HG03135 (cell line): ENCODE measurements around the gene HUWE1.
"Not testable (repeated sequence)": the region's sequence is repeated elsewhere in the genome, so short reads cannot be mapped to it uniquely, and the experiment has no call there.

Source experiments
- ATAC-seq: cut with Tn5 transposase; IDR thresholded peaks from one replicate; pipeline ENCODE4 v1.9.1; 2021; ENCODE audit warnings: mild to moderate bottlenecking, moderate library complexity; ENCODE audit not compliant: unreplicated experiment

The HUWE1 gene

GRCh38 chrX:53686151-53686885, at the start of gene HUWE1:
Gene HUWE1, minus strand, starts transcription at chrX:53686719. Its CDS starts 32,612 bp downstream, at chrX:53654107.
- peak; percentile 44 for ATAC-seq

GRCh38 chrX:53732797-53733196, 46.3 kb upstream of the HUWE1 start:
- ATAC-seq = no peak

- ATAC-seq = no peak
These were observed 43.2 kb upstream of the HUWE1 start for GRCh38 chrX:53729751-53730150.

- no peak for ATAC-seq
These were observed 42.0 kb upstream of the HUWE1 start for GRCh38 chrX:53728506-53728905.

- no peak for ATAC-seq
These were observed 38.4 kb upstream of the HUWE1 start for GRCh38 chrX:53724872-53725271.

GRCh38 chrX:53723381-53723780, 36.9 kb upstream of the HUWE1 start:
- no peak for ATAC-seq

- not testable (repeated sequence) for ATAC-seq
These were observed 35.1 kb upstream of the HUWE1 start for GRCh38 chrX:53721610-53722009.

- ATAC-seq = not testable (repeated sequence)
These were observed 33.1 kb upstream of the HUWE1 start for GRCh38 chrX:53719666-53720065.

- ATAC-seq = no peak
These were observed 31.6 kb upstream of the HUWE1 start for GRCh38 chrX:53718073-53718472.

- no peak for ATAC-seq
These were observed 30.7 kb upstream of the HUWE1 start for GRCh38 chrX:53717205-53717604.

GRCh38 chrX:53716328-53717088, 30.0 kb upstream of the HUWE1 start:
- no peak for ATAC-seq

- ATAC-seq = no peak
These were observed 28.9 kb upstream of the HUWE1 start for GRCh38 chrX:53715346-53715924.

GRCh38 chrX:53714580-53715345, 28.2 kb upstream of the HUWE1 start:
- peak; percentile 73 for ATAC-seq

- peak; percentile 29 for ATAC-seq
These were observed 27.6 kb upstream of the HUWE1 start for GRCh38 chrX:53713987-53714579.

GRCh38 chrX:53711436-53711835, 24.9 kb upstream of the HUWE1 start:
- no peak for ATAC-seq

GRCh38 chrX:53704854-53705253, 18.3 kb upstream of the HUWE1 start:
- no peak for ATAC-seq

GRCh38 chrX:53704294-53704693, 17.8 kb upstream of the HUWE1 start:
- ATAC-seq = peak; percentile 67

GRCh38 chrX:53695946-53696549, 9.5 kb upstream of the HUWE1 start:
- ATAC-seq = no peak

GRCh38 chrX:53694642-53695041, 8.1 kb upstream of the HUWE1 start:
- no peak for ATAC-seq

- no peak for ATAC-seq
These were observed 1.8 kb upstream of the HUWE1 start for GRCh38 chrX:53688300-53688699.
